HG02870 (cell line): ENCODE results near the gene PML.

Experiments
- ATAC-seq: cut with Tn5 transposase; IDR thresholded peaks from one replicate; pipeline ENCODE4 v1.9.1; 2021; ENCODE audit warnings: mild to moderate bottlenecking, moderate library complexity; ENCODE audit not compliant: unreplicated experiment

The PML gene

GRCh38 chr15:74006774-74007639 is 12.5 kb downstream of the PML start:
- ATAC-seq = no peak

GRCh38 chr15:74007820-74008371 is 13.4 kb downstream of the PML start:
- ATAC-seq = no peak

DNA sequence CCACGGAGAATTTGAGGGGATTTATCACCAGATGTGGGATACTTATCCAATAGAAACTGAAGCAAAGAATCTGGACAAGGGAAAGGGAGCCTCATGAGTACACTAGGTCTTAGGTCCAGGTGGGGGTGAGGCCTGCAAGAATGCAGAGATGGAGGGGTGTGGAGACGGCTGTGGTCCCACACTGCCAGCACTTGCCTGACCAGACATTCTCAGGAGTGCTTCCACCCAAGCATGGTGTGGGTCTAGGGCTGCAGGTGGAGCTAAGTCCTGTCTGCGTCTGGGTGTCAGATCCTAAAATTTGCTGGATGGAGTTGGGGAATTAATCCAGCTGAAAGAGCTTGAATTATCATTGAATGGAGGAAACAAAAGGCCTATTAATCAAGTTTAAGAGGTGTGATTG is 14.4 kb downstream of the PML start:
- no peak for ATAC-seq

GRCh38 chr15:74010929-74011540 is 16.5 kb downstream of the PML start:
- ATAC-seq = no peak

- no peak for ATAC-seq
Observed at GRCh38 chr15:74011610-74012009, 17.1 kb downstream of the PML start.

DNA sequence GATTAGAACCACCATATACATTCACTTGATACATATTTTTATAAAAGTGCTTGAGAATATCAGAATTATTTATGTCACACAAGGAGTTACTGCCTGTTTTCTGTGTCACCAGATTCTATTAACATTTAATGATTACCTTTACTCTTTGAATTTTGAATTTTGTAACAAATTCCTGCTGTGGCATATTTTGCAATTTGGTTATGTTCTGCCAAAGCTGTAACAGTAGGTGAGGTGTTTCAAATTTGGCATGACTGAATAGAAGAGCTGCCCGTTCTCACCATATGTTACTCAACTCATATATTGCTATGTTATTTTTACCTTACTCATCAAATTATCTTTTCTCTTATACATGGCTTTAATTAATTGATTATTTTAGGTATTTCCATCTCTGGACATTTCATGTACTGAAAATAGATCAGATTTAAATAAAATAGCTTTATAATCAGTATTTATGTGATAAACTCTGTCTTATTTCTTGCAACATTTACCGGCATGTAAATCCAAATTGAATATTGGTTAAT is 18.9 kb downstream of the PML start:
- ATAC-seq = no peak

- ATAC-seq = no peak
Observed at GRCh38 chr15:74019734-74020133, 25.2 kb downstream of the PML start.

DNA sequence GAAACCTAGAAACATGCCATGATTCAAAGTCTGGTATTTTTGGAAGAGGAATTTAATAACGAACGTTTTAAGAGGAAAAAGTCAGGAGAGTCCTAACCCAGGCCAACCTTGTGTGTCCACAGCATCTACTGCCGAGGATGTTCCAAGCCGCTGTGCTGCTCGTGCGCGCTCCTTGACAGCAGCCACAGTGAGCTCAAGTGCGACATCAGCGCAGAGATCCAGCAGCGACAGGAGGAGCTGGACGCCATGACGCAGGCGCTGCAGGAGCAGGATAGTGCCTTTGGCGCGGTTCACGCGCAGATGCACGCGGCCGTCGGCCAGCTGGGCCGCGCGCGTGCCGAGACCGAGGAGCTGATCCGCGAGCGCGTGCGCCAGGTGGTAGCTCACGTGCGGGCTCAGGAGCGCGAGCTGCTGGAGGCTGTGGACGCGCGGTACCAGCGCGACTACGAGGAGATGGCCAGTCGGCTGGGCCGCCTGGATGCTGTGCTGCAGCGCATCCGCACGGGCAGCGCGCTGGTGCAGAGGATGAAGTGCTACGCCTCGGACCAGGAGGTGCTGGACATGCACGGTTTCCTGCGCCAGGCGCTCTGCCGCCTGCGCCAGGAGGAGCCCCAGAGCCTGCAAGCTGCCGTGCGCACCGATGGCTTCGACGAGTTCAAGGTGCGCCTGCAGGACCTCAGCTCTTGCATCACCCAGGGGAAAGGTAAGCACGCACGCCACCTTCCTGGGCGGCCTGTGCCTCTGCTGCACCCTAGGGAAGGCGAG is 28.4 kb downstream of the PML start:
- ATAC-seq = no peak

- no peak for ATAC-seq
Observed at GRCh38 chr15:74024687-74025086, 30.2 kb downstream of the PML start.

- ATAC-seq = no peak
Observed at GRCh38 chr15:74025436-74025835, 30.9 kb downstream of the PML start.

DNA sequence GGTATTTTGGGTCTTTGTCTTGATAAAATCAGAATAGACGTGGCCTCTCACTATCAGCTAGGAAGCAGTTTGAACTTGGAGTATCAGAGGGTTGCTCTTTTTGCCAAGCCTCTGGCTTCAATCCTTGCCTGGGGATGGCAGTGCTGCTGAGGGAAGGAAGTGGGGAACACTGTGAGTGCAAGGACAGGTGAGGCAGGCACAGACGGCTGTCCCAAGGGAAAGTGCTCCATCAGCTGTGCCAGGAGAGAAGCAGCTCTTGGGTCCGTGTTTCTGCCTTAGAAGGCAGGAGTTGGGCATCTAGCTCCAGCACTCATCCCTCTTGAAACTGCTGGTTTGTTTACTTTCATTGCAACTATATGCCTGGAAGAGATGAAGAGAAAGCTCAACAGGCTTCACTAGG is 33.2 kb downstream of the PML start:
- no peak for ATAC-seq

- no peak for ATAC-seq
Observed at GRCh38 chr15:74028646-74029045, 34.1 kb downstream of the PML start.

- no peak for ATAC-seq
Observed at GRCh38 chr15:74032046-74032445, 37.5 kb downstream of the PML start.

DNA sequence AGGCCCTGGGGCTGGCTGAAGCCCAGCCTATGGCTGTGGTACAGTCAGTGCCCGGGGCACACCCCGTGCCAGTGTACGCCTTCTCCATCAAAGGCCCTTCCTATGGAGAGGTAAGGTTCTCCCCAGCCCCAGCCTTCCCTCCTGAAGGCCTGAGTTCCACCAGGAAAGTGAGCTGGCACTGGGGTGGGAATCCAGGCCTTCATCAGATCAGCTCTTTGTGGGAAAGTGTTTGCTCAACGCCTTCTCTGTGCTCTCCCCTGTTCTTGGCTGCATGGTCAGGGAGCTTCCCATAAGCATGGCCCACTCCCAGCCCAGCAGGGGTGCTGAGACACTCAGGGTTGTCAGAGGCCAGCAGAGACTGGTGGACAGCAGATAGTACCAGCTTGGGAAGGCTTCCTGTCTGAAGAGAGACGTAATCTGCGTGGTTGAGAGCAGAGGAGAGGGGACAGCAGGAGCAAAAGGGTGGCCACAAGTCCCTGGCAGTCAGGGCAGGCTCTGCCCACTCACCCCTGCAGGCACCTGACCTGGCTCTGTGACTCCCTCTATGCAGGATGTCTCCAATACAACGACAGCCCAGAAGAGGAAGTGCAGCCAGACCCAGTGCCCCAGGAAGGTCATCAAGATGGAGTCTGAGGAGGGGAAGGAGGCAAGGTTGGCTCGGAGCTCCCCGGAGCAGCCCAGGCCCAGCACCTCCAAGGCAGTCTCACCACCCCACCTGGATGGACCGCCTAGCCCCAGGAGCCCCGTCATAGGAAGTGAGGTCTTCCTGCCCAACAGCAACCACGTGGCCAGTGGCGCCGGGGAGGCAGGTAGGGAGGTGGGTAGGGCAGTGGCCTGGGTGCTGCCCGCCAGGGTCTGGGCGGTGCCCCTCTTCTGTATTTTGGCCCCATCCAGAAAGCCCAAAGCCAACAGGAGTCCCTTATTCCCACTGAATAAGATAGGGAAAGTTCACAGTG is 38.4 kb downstream of the PML start:
- ATAC-seq = no peak

- ATAC-seq = no peak
Observed at GRCh38 chr15:74034206-74034755, 39.8 kb downstream of the PML start.

DNA sequence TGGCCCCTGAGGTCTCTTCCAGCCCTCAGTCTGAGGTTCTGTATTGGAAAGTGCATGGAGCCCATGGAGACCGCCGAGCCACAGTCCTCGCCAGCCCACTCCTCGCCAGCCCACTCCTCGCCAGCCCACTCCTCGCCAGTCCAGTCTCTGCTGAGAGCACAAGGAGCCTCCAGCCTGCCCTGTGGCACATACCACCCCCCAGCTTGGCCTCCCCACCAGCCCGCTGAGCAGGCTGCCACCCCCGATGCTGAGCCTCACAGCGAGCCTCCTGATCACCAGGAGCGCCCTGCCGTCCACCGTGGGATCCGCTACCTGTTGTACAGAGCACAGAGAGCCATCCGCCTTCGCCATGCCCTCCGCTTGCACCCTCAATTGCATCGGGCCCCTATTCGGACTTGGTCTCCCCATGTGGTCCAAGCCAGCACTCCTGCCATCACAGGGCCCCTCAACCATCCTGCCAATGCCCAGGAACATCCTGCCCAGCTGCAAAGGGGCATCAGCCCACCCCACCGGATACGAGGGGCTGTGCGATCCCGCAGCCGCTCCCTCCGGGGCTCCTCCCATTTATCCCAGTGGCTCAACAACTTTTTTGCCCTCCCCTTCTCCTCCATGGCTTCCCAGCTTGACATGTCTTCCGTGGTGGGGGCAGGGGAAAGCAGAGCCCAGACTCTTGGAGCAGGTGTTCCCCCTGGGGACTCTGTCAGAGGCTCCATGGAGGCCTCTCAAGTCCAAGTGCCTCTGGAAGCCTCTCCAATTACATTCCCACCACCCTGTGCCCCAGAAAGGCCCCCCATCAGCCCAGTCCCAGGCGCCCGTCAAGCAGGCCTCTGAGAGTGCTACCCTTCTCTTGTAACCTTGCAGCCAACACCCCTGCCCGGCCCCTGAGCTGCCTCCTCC is 40.9 kb downstream of the PML start:
- ATAC-seq = no peak

- no peak for ATAC-seq
Observed at GRCh38 chr15:74036271-74037170, 42.0 kb downstream of the PML start.
